Fibroblast of skin of left biceps (primary cell): Measurements from ENCODE around the gene FOXN1.

Experiments
- DNase-seq, 2 experiments: peaks; one replicate each; pipeline ENCODE4 v3.0.0-alpha.2; 2013; ENCODE audit warnings: low read depth in 2 of 2

Gene FOXN1

DNA sequence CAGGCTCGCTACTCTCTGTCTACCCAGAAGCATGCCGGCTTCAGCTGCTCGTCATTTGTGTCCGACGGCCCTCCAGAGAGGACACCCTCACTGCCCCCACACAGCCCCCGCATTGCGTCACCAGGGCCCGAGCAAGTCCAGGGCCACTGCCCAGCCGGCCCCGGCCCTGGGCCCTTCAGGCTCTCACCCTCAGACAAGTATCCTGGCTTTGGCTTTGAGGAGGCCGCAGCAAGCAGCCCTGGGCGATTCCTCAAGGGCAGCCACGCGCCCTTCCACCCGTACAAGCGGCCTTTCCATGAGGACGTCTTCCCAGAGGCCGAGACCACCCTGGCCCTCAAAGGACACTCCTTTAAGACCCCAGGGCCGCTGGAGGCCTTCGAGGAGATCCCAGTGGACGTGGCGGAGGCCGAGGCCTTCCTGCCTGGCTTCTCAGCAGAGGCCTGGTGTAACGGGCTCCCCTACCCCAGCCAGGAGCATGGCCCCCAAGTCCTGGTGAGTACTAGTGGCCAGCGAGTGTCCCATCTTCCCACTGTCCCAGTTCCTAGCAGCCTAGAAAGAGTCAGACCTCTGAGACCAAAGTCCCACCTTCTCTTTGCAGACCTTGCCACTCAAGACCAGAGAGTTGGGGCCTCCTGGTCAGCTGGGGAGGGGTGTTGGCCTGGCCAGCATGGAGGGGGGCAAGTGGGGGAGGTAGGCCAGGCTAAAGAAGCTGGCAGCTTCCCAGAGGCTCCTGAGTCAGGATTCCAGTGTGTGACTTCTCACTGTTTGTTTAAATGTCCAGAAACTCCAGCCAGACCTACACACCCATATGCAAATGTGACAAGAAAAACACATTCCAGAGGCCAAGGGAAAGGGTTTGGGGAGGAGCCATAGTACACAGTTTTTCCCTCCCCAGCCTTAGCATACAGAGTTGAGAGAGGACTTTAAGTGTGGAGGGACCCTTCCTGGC, 18.6 kb downstream of the FOXN1 start:
- DNase-seq: no peak

DNA sequence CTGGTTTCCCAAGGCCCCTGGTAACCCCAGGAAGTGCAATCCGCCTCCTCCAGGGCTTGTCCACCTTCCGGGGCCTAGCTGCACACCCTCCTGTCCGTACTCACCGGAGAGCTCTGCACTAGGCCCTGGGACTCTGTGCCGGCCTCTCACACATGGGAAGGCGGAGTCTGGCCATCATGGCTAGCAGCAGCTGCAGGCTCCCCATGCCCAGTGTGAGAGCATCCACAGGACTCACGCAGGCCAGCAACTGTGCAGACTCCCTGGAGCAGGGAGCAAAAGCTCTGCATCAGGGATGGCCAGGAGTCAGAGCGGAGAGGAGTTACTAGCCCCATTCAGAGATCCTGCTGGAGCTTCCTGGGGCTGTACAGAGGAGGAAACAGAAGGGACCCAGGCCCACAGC, 20.2 kb downstream of the FOXN1 start:
- no peak for DNase-seq

DNA sequence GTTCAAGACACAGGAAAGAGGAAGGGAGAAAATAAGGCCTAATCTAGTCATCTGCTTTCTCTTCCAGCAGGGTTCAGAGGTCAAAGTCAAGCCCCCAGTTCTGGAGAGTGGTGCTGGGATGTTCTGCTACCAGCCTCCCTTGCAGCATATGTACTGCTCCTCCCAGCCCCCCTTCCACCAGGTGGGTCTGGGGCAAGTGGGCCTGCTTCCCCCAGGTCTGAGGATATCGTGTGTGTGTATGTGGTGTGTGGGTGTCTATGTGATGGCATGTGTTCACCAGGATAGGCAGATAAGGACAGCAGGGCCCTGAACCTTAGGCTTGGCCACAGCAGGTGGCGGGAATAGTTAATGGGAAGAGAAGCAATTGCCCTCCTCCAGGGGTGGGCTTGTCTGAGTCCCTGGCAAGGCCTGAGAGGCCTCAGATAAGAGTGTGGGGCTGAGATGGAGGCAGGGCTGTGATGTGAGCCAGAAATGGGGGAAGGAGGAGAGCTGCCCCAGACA, 21.1 kb downstream of the FOXN1 start:
- no peak for DNase-seq

DNA sequence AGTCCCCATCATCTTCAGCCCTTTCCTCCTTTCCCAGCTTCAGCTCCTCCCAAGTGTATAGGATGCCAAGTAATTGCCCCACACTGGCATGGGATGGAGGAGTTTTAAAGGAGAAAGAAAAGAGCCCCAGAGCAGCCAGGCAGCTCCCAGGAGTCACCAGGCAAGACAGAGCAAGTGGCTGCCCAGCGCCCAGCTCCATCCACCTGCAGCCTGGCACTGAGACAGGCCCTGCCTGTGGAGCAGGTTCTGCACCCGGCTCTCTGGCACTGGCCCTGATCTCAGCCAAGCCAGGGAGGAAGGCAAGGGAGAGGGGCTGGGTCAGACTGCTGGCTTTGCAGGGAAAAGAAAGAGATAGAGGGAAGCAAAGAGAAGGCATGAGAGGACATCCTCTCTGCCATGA, 21.7 kb downstream of the FOXN1 start:
- DNase-seq: no peak

DNA sequence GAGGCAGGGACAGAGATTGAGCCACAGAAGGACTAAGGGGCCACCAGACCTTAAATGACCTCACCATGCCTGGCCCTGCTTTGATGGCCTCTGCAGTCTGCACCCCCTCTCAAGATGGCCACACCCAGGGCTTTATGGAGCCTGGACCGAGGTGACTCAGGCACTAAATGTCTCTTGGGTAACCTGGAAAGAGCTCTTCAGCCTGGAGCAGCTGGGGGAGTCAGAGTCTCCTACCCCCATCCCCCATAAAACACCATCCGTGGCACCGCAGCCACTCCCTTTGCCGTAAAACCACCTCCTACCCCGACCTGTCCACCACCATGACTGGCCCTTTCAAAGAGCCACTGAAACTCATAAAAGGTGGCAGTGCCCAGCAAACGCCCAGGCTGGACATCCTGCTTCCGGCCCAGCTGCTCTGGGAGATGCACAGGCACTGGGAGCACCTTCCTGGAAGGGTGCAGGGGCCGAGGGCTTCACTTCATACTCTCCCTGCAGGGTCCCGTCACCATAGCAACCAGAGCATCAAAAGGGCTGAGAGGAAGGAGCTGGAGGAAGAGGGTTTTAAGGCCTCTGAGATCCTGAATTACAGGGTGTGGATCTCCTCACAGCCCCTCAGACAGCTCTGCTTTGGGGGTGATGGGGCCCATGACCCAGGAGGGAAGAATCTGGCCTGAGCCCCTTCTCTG, 22.3 kb downstream of the FOXN1 start:
- DNase-seq: no peak

DNA sequence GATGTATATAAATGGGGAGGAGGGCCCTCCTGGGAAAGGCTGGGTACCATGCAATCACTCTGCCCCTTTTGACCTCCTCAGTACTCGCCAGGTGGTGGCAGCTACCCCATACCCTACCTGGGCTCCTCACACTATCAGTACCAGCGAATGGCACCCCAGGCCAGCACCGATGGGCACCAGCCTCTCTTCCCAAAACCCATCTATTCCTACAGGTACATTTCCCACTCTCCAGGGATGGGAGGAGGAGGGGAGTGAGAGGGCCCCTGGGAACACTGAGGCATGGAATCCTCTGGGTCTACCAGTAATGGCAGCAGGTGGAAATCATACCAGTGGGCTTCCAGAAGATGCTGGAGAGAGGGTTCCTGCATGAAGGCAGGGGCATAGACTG, 22.9 kb downstream of the FOXN1 start:
- DNase-seq: no peak

DNA sequence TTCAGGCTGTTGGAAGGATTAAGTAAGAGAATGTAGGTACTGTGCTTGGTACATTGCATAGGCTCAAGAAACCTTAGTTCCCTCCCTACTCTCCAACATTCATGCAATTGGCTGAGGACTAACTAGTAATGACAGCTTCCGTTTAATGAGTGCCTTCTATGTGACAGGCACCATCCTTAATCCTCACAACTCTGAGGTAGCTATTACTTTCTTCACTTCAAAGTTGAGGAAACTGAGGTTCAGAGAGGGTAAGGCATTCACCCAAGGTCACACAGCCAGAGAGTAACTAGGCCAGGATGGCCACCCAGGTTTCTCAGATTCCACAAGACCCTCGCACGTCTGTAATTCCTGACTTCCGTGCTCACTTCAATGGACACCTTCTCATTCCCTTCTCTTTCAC, 24.1 kb downstream of the FOXN1 start:
- DNase-seq: no peak

DNA sequence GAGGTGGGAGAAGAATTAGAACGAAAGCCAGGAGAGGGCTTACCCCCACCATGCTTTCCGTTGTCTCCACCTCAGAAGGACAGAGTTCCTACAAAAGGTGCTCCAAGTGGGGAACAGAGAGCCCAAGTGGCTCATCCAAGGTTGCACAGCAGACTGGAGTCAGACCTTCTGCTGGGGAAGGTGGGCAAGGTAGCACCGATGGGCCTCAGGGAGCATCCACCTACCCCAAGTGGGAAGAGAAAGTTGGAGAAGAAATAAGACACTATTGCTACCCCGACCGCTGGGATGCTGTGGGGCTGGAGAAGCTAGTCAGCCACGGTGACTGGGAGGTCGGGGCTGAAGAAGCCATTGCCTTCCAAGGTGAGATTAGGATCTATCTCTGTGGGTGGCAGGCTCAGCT, 24.8 kb downstream of the FOXN1 start:
- no peak for DNase-seq

DNA sequence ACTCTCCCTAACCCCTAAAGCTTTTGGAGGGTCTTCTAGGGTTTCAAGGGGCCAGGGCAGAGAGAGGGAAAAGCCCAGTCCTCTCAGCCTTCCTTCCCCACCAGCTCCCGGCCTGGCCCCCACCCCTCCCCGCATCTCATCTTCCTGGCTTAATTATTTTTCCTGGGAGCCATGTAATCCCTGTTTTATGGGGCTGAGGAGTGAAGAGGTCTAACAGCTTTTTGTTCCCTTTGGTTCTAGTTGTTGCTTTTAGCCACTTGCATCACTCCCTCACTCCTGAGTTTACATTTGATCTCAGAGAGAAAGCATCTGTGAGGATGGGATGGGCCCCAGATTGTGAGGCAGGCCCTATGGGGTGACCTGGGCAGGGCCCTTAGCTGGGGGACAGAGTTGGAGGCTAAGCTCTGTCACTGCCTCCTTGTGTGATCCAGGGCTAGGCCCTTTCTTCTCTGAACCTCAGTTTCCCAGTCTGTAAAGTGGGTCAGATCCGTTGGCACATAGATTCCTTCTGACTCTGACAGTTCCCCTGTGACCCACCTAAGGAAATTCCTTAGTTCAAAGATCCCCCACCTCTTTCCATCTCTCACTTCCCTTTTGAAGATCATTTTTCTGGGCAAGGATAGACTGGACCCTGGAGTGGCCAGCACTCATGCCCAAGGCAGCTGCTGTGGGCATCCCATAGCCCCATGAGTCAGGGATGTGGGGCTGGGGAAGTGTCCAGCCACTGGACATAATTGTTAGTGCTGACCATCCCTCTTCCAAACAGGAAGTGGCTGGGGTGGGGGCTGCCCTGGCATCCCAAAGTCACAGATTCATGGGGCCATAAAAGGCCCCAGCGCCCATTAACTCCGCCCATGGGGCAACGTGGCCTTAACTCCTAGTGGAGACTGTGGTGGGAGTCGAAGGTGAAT, 26.2 kb downstream of the FOXN1 start:
- DNase-seq: no peak

DNA sequence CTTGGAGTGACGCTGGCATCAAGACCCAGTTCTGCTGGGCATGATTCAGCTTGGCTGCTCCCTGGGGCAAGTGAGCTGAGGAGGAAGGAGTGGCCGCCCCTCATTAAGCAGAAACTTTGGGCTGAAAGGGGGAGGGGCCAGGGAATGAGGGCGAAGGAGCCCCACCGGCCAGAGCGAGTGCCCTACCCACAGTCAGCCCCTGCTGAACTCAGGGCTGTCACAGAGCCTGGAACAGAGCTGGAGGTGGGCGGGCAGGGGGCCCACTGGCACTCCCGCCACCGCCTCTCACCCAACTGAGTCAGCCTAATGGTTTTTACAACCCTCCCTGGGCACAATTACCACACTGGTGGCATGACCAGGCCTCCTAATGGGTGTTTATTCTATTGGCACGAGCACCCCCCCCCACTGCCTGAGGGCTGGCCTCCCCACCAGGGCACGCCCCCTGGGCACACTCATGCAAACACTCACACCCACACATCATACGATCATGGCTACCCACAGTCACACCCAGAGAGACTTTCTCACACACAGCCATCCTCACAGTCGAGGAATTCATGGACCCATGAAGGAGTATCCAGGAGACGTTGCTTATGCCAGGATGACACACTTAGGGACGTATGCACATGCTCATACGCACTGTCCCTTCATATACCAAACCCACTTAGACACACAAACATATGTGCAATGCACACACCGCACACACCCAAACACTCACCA, 27.1 kb downstream of the FOXN1 start:
- no peak for DNase-seq

DNA sequence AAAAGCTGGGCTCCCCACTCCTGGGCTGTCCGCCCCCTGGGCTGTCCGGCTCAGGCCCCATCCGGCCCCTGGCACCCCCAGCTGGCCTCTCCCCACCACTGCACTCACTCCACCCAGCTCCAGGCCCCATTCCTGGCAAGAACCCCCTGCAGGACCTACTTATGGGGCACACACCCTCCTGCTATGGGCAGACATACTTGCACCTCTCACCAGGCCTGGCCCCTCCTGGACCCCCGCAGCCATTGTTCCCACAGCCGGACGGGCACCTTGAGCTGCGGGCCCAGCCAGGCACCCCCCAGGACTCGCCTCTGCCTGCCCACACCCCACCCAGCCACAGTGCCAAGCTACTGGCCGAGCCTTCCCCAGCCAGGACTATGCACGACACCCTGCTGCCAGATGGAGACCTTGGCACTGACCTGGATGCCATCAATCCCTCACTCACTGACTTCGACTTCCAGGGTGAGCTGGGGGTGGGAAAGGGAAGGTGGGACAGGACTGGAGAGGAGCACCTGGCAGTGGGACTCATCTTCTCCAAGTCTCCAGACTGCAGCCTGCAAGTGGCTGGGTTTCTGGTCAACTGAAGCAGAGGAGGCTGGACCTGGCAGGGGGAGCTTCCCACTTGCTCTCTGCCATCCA, 28.7 kb downstream of the FOXN1 start:
- no peak for DNase-seq

DNA sequence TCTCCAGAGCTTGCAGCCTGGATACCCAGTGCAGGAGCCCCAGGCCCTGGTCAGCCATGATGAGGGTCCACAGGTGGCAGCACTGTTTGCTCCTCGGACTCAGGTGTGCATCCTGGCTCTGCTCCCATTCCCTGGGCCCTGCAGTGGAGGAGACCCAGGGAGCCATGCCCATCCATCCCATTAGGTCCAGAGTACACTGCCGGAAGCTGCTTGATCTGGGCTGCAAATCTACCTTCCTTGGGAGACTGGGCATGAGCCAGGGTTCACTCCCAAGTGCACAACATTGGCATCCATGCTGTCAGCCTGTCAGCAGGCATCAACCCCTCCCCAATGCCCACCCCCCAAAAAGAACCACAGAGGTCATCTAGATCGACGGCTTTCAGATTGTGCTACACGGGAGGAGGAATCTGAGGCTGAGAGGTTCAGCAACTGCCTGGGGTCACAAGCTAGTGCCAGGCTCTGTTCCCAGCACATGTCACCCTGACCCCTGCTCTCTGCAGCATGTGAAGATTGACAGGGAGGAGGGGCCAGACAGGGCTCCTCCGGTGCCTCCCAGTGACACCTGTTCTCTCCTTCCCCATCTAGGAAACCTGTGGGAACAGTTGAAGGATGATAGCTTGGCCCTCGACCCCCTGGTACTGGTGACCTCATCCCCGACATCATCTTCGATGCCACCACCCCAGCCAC, 30.5 kb downstream of the FOXN1 start:
- no peak for DNase-seq

DNA sequence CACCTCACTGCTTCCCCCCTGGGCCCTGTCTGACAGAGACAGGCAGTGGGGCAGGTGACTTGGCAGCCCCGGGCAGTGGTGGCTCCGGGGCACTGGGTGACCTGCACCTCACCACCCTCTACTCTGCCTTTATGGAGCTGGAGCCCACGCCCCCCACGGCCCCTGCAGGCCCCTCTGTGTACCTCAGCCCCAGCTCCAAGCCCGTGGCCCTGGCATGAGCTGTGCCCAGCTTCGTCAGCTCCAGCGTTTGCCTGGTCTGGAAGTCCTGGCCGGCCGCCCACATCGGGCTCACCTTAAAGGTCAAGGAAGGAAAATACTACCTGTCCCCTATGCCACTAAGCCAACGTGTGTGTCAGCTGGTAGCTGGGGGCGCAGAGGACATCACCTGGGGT, 31.1 kb downstream of the FOXN1 start:
- DNase-seq: no peak

DNA sequence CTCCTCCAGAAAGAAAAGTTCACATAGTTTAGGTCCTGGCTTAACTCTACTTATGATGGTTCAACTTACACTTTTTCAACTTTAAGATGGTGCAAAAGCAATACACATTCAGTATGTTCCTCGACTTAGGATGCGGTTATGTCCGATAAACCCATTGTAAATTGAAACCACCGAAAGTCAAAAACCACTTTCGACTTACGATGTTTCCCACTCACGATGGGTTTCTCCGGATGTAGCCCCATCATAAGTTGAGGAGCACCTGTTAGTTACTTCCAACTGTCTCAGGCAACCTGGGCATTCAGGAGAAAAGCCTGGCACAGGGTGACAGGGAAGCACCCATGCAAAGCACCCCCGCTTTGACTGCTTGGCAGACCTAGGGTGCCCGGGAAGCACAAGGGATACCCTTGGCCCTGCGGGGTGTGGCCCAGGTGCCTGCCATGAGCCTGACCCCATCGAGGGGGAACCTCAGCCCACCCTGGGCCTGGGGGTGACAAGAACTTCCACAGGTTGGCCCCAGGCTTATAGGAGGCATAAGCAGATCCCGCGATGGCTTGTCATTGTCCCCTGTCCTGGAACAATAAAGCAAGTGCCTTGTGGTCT, 32.2 kb downstream of the FOXN1 start:
- DNase-seq: no peak

DNA sequence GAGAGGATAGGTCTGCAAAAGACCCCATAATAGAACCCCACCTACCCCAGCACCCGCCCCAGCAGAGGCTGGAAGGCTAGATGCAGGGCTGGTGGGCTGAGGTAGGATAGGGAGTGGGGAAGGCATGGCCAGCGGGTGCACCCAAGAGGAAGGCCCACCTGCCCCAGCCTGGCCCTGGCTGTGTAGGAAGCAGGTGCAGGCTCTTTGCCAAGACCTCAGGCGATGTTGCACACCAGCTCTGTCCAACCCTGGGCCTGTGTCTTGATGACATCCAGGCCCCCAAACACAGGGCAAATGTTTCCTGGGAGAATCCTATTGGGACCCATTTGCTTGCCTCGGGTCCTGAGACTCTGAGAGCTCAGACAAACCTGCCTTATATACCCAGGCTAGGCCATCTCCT, 34.1 kb downstream of the FOXN1 start:
- DNase-seq: no peak

DNA sequence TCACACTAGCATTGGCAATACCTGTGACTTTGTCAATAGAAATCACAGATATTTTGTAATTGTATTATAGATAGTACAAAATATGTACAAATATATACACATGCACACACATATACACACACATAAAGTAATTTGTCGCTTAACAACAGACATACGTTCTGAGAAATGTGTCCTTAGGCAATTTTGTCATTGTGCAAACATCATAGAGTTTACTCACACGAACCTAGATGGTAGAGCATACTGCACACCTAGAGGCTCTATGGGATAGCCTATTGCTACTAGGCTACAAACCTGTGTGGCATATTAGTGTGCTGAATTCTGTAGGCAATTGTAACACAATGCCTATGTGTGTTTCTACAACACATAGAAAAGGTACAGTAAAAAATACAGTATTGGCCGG, 35.3 kb downstream of the FOXN1 start:
- DNase-seq: no peak

DNA sequence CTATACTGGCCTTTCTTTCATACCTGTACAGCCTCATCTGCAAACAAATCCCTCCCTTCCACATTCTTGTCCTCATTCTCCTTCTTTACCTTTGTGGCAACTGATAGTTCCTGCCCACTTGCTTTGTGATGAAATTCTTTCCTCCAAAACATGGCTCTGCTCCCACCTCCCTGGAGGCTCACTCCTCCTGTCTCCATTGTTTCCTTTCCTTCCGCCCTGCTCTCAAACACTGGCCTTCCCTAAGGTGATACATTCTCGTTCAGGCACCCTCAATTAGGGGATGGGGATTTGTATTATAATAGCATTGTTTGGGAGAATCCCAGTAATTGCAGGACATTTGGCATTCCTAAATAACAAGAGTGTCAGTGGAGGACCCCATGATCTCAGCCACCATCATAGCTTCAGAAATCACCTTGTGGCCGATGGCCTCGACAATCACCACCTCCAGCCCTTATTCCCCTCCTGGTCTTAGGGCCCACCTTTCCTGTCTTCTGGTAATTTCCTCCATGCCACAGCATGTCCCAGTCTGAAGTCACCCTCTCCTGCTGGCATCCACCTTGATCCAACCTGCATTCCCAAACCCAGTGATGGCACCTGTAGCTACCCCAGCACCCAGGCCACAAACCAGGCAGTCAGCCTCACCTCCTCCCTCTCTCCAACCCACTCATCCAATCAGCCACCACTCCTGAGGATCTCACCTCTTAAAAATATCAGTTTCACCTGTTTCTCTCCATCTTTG, 38.4 kb downstream of the FOXN1 start:
- no peak for DNase-seq

DNA sequence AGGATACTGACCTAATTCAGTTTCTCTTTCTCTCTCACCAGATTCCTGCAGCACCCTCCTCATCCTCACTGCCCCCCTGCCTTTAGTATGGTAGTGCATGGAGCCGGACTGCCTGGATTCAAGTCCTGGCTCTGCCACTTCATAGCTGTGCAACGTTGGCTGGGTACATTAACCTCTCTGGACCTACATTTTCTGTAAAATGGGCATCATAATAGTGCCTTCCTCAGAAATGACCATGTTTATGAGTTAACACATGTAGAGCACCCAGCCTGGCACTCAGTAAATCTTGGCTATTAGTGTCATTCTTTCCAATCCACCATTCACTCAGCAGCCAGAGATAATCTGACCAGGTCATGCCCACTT, 39.0 kb downstream of the FOXN1 start:
- no peak for DNase-seq

DNA sequence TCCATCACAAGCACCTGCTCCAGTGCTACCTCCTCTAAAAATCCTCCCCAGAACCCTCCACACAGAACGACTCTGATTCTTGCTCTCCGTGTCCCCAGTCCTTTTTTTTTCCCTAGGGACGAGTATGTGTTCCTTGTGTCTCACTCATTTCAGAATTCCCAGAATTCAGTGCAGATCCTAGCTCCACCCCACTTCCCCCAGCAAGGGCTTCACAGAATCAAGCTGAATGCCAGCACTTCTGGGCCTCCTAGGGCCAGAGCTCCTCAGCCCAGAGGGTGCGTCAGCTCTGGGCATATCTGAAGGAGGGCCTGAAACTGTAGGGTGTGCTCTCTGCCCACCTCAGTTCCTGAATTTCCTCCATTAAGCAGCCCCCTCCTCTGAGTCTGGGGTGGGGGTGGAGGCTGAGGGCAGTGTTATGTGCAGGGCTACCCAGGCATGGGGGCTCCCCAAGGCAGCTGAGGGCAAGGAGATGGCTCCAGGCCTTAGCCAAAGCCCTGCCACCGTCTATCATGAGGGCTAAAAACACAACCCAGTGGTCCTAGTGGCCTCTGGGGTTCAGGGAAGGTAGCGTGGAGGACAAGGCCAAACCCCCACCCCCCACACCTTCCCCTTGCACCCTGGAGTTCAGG, 39.8 kb downstream of the FOXN1 start:
- no peak for DNase-seq
